GM10266 (cell line): ENCODE measurements around the gene LRRC4C.

Source experiments
- DNase-seq: peaks from one replicate; pipeline ENCODE4 v3.0.0; 2012; ENCODE audit errors: extremely low spot score
- TF ChIP-seq, protein P1 (sequence below): IDR thresholded peaks from 2 replicates; pipeline ENCODE4 v1.5.1; 2012; ENCODE audit warnings: mild to moderate bottlenecking, low read depth; ENCODE audit not compliant: control insufficient read depth, insufficient read depth; ENCODE audit errors: missing control alignments

The LRRC4C gene

DNA sequence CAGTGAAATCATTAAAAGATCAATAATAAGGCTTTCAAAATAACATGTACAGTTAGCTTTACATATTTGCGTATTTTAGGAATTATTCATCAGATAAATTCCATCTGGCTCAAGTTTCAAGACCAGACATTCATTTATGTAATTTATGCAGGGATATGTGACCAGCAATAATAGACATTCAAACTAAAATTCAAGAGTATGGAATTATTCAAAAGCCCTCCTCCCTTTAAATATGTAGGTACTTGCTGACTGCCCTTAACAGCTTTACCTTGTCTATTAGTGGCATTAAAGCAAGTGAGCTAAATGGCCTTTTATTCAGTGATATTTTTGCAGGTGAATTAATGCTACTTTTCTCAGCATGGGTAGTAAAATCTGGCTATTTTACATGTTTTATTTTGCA lies 126.1 kb downstream of the LRRC4C start:
- DNase-seq = no peak
- TF ChIP-seq, protein P1, sequence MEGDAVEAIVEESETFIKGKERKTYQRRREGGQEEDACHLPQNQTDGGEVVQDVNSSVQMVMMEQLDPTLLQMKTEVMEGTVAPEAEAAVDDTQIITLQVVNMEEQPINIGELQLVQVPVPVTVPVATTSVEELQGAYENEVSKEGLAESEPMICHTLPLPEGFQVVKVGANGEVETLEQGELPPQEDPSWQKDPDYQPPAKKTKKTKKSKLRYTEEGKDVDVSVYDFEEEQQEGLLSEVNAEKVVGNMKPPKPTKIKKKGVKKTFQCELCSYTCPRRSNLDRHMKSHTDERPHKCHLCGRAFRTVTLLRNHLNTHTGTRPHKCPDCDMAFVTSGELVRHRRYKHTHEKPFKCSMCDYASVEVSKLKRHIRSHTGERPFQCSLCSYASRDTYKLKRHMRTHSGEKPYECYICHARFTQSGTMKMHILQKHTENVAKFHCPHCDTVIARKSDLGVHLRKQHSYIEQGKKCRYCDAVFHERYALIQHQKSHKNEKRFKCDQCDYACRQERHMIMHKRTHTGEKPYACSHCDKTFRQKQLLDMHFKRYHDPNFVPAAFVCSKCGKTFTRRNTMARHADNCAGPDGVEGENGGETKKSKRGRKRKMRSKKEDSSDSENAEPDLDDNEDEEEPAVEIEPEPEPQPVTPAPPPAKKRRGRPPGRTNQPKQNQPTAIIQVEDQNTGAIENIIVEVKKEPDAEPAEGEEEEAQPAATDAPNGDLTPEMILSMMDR = no peak

DNA sequence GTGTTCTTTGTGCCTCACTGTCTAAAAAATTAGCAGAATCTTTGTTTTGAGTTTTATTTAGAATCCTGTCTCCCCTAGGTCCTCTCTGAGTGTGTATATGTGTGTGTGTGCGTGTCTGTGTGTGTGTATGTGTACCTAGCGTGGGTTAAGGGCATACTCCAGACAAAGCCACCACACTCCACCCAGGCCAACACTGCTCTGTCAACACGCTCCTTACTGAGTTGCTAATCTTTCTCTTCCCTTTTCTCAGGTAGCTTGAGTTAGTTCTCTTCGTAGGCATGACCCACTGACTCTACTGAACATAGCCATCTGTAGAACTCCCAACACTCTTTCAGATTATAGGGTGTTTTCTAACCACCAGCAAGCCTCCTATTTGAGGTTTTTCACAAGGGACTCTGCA lies 131.1 kb downstream of the LRRC4C start:
- DNase-seq = no peak
- TF ChIP-seq, protein P1 = no peak

GRCh38 chr11:41323446-41323845 lies 136.0 kb downstream of the LRRC4C start:
- TF ChIP-seq, protein P1 = no peak
- DNase-seq = no peak

GRCh38 chr11:41320653-41321052 lies 138.8 kb downstream of the LRRC4C start:
- TF ChIP-seq, protein P1 = no peak

GRCh38 chr11:41320238-41320637 lies 139.2 kb downstream of the LRRC4C start:
- no peak for DNase-seq
- TF ChIP-seq, protein P1 = no peak

More at GRCh38 chr11:41320653-41321052, 138.8 kb downstream of the LRRC4C start:
- DNase-seq = no peak

DNA sequence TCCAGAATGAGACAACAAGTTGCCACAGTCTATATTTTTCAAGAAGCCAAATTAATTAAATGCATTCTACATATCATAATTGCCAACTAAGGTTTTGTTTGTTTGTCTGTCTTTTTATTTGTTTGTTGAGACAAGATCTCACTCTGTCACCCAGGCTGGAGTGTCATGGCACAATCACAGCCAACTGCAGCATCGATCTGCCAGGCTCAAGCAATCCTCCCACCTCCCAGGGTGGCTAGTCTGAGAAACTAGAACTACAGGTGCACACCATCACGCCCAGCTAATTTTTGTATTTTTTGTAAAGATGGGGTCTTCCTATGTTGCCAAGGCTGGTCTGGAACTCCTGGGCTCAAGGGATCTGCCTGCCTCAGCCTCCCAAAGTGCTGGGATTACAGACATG lies 140.0 kb downstream of the LRRC4C start:
- TF ChIP-seq, protein P1 = no peak

GRCh38 chr11:41316751-41317150 lies 142.7 kb downstream of the LRRC4C start:
- TF ChIP-seq, protein P1 = no peak

More for the DNA sequence above, 140.0 kb downstream of the LRRC4C start:
- no peak for DNase-seq

More at GRCh38 chr11:41316751-41317150, 142.7 kb downstream of the LRRC4C start:
- DNase-seq = no peak
